ENCODE measurements around the gene ZFR. TPM values are rescaled to one million over a fixed set of nuclear protein-coding genes. Genes with fewer than 3 reads are reported as not detected.

Gene ZFR
- total and polyA plus RNA-seq, 9 of the 15 experiments (the other 6 are each of a cell fraction or from before 2014, with no cell fraction given) = 35.5 to 108 (median 71.1) TPM

DNA sequence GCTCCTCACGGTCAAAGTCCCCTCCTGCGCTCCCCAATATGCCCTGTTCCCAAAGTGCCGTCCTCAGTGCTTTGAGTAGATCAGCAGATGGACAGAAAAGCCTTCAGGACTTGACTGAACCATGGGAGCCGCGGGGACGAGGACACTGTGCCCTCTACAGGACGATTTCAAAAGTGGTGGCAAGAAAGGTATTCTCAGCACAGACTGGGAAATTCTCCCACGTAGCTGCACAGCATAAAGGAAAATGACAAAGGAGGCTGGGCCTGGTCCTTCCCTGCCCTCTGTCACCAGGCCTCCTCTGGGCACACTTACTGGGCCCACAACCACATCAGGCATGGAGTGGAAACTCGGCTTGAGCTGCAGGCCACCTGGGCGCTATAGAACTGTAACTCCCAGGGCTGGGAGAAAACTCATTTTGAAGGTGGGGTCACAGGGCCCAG, 115.1 kb downstream of the ZFR start:
- POLR2A ChIA-PET = interaction anchor here (0.7 to 2.3 kb wide), 2 partner anchors 10 to 15 kb away, joined by 3 to 5 read pairs; no protein-coding TSS in a partner anchor
- Histone ChIP-seq H3K9ac (ENCODE audit: insufficient read depth in 1 of 2, low read depth in 2 of 2, low read length in 2 of 2) (no peak overlapping the region), H3K9me3 (replicated peaks; ENCODE audit: control insufficient read depth, insufficient read depth, low read depth, low read length) (no peaks in the 10 kb centered on the region), H4K20me1 (replicated peaks; ENCODE audit: control insufficient read depth, insufficient read depth, low read length) (no peaks in the 10 kb centered on the region), H3K4me3 (no peak overlapping the region), H3K4me1 (replicated peaks in 1 of 2; ENCODE audit: control insufficient read depth in 2 of 2, insufficient read depth in 2 of 2, low read length in 2 of 2) (peaks cover 0 to 3% of the 10 kb centered on the region in 2 experiments; a peak in 1 of 5 replicates), H3K4me2 (ENCODE audit: insufficient read depth, low read length) (no peak overlapping the region), H3K36me3 (ENCODE audit: control insufficient read depth, insufficient read depth, low read length) (no peaks in the 10 kb centered on the region), H3K79me2 (ENCODE audit: control insufficient read depth, insufficient read depth, low read length) (no peaks in the 10 kb centered on the region), H3K9me1 (ENCODE audit: control insufficient read depth, insufficient read depth, low read length) (no peaks in the 10 kb centered on the region), H3K27ac (ENCODE audit: extremely low read depth, low read depth, low read length) (no peak overlapping the region), H2AFZ (ENCODE audit: low read depth, low read length) (peak overlapping the region; percentile 81), H3K27me3 (ENCODE audit: control insufficient read depth in 2 of 2, insufficient read depth in 2 of 2, low read length in 2 of 2) (no peaks in the 10 kb centered on the region)
- FAIRE-seq (peak; percentile 98), DNase-seq (ENCODE audit: extremely low read depth in 1 of 4, low spot score in 3 of 4) (peak; percentile 71 to 87 (median 78)), ATAC-seq (peak; percentile 98)
- CTCF ChIA-PET (ENCODE audit: low intra/inter-chr PET ratio) = interaction anchor here (1.6 kb wide), 1 partner anchor 96 kb away, joined by 18 read pairs; no protein-coding TSS in a partner anchor
- WGBS (ENCODE audit: insufficient coverage, low coverage, missing lambda C conversion rate) = 12% methylated on average over 10 of the region's 10 CpGs
- intact Hi-C loops (cut with micrococcal nuclease) = loop anchor here (1.0 to 5.0 kb wide), 3 partner anchors 97 to 505 kb away; no protein-coding TSS in a partner anchor
- BruUV-seq (replicated peaks) = no TSS peak
- in situ Hi-C loops (cut with MboI) = no loop called here
- no peak for TF ChIP-seq PYGO2 (tag; IDR thresholded peaks at IDR 0.05)
- TF ChIP-seq ZKSCAN1 (IDR thresholded peaks at IDR 0.05; ENCODE audit: low read depth, low read length) = no peak
- TF ChIP-seq, protein P1, sequence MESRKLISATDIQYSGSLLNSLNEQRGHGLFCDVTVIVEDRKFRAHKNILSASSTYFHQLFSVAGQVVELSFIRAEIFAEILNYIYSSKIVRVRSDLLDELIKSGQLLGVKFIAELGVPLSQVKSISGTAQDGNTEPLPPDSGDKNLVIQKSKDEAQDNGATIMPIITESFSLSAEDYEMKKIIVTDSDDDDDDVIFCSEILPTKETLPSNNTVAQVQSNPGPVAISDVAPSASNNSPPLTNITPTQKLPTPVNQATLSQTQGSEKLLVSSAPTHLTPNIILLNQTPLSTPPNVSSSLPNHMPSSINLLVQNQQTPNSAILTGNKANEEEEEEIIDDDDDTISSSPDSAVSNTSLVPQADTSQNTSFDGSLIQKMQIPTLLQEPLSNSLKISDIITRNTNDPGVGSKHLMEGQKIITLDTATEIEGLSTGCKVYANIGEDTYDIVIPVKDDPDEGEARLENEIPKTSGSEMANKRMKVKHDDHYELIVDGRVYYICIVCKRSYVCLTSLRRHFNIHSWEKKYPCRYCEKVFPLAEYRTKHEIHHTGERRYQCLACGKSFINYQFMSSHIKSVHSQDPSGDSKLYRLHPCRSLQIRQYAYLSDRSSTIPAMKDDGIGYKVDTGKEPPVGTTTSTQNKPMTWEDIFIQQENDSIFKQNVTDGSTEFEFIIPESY (CRISPR knock-in tag; IDR thresholded peaks at IDR 0.05) = peak; percentile 39; the same call in 1 of the 2 replicates
- TF ChIP-seq, protein P2, sequence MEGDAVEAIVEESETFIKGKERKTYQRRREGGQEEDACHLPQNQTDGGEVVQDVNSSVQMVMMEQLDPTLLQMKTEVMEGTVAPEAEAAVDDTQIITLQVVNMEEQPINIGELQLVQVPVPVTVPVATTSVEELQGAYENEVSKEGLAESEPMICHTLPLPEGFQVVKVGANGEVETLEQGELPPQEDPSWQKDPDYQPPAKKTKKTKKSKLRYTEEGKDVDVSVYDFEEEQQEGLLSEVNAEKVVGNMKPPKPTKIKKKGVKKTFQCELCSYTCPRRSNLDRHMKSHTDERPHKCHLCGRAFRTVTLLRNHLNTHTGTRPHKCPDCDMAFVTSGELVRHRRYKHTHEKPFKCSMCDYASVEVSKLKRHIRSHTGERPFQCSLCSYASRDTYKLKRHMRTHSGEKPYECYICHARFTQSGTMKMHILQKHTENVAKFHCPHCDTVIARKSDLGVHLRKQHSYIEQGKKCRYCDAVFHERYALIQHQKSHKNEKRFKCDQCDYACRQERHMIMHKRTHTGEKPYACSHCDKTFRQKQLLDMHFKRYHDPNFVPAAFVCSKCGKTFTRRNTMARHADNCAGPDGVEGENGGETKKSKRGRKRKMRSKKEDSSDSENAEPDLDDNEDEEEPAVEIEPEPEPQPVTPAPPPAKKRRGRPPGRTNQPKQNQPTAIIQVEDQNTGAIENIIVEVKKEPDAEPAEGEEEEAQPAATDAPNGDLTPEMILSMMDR (IDR thresholded peaks at IDR 0.05 in 2 of 3, conservative IDR thresholded peaks at IDR 0.05 in 1 of 3; ENCODE audit: insufficient read depth in 2 of 3, low read depth in 1 of 3, low read length in 3 of 3) = peak; percentile 87 to 95 (median 94)
- TF ChIP-seq ZFP36 (IDR thresholded peaks at IDR 0.05; ENCODE audit: low read depth, low read length, partially characterized antibody) = peak; percentile 93
- no peak for TF ChIP-seq ZNF282 (CRISPR knock-in tag; IDR thresholded peaks at IDR 0.05)
- no peak for TF ChIP-seq HNRNPLL (IDR thresholded peaks at IDR 0.05; ENCODE audit: low read depth, low read length, poor library complexity, severe bottlenecking)
- 0 out of 2 replicates have a peak, but pooled peaks have one; percentile 15 for TF ChIP-seq KLF16 (IDR thresholded peaks at IDR 0.05)
- TF ChIP-seq, protein P3, sequence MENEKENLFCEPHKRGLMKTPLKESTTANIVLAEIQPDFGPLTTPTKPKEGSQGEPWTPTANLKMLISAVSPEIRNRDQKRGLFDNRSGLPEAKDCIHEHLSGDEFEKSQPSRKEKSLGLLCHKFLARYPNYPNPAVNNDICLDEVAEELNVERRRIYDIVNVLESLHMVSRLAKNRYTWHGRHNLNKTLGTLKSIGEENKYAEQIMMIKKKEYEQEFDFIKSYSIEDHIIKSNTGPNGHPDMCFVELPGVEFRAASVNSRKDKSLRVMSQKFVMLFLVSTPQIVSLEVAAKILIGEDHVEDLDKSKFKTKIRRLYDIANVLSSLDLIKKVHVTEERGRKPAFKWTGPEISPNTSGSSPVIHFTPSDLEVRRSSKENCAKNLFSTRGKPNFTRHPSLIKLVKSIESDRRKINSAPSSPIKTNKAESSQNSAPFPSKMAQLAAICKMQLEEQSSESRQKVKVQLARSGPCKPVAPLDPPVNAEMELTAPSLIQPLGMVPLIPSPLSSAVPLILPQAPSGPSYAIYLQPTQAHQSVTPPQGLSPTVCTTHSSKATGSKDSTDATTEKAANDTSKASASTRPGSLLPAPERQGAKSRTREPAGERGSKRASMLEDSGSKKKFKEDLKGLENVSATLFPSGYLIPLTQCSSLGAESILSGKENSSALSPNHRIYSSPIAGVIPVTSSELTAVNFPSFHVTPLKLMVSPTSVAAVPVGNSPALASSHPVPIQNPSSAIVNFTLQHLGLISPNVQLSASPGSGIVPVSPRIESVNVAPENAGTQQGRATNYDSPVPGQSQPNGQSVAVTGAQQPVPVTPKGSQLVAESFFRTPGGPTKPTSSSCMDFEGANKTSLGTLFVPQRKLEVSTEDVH (IDR thresholded peaks at IDR 0.05; ENCODE audit: low read depth, partially characterized antibody) = no peak
- TF ChIP-seq CTBP1 (IDR thresholded peaks at IDR 0.05; ENCODE audit: borderline replicate concordance) = peak; percentile 28; the same call in 1 of the 2 replicates
- TF ChIP-seq TEAD4 (IDR thresholded peaks at IDR 0.05; ENCODE audit: low read length) = 0 out of 2 replicates have a peak, but pooled peaks have one; percentile 31
- no peak for TF ChIP-seq TEAD4 (CRISPR knock-in tag; IDR thresholded peaks at IDR 0.05; ENCODE audit: borderline replicate concordance)
